CD4-positive, alpha-beta T cell (primary cell): ENCODE measurements around the gene HDHD3. TPM values are rescaled to one million over a fixed set of nuclear protein-coding genes. Genes with fewer than 3 reads are reported as not detected.

Experiments used
- ATAC-seq: fragments of 200-7000 bp; cut with Tn5 transposase; one replicate; pipeline ENCODE4 v1.10.0; 2022; ENCODE audit warnings: mild to moderate bottlenecking; ENCODE audit not compliant: poor library complexity
- CTCF ChIA-PET: fragments of 350-600 bp; sonication (Branson Sonifier 250); formaldehyde crosslinking; loops from one replicate; lab custom pipeline; 2021; ENCODE audit warnings: antibody characterized with exemption, inconsistent platforms; lab: Charles Lee
- POLR2A ChIA-PET: fragments of 350-600 bp; sonication (Branson Sonifier 250); formaldehyde crosslinking; loops from one replicate; lab custom pipeline; 2021; ENCODE audit warnings: antibody characterized with exemption, inconsistent platforms; lab: Charles Lee
- DNase-seq, 14 experiments: peaks; one replicate each; pipeline ENCODE4 v3.0.0-alpha.2; 2013 to 2020; ENCODE audit warnings: mixed read lengths in 2 of 14
- H3K27ac ChIP-seq, 2 donors: one replicate each; pipeline versions ENCODE4 v1.5.1 to v1.7.0; 2013; ENCODE audit warnings: low read length in 2 of 2, low read depth in 1 of 2, mild to moderate bottlenecking in 1 of 2
- H3K27me3 ChIP-seq, 2 experiments: 1 replicate in 1 of 2; 2 replicates in 1 of 2; pipeline versions ENCODE4 v1.6.1 to v1.7.0; 2013; ENCODE audit warnings: low read length in 2 of 2, control low read depth in 1 of 2, mild to moderate bottlenecking in 1 of 2, moderate library complexity in 1 of 2; ENCODE audit not compliant: insufficient read depth in 2 of 2, control insufficient read depth in 1 of 2
- H3K36me3 ChIP-seq: one replicate; pipeline ENCODE4 v1.6.1; 2013; ENCODE audit warnings: low read length, control low read depth; ENCODE audit not compliant: insufficient read depth
- H3K4me1 ChIP-seq: one replicate; pipeline ENCODE4 v1.6.1; 2013; ENCODE audit warnings: low read length, control low read depth; ENCODE audit not compliant: insufficient read depth
- H3K4me3 ChIP-seq: one replicate; pipeline ENCODE4 v1.5.1; 2013; ENCODE audit warnings: mild to moderate bottlenecking, low read length, moderate library complexity
- H3K9me3 ChIP-seq, 2 experiments: 1 replicate in 1 of 2; 2 replicates in 1 of 2; pipeline versions ENCODE4 v1.6.1 to v1.7.0; 2013; ENCODE audit warnings: low read length in 2 of 2, mild to moderate bottlenecking in 2 of 2, control low read depth in 1 of 2, moderate library complexity in 1 of 2; ENCODE audit not compliant: control insufficient read depth in 1 of 2, insufficient read depth in 1 of 2
- H3K27ac Mint-ChIP-seq: one replicate; pipeline ENCODE4 v1.8.0; 2020; ENCODE audit warnings: mixed read lengths
- H3K27me3 Mint-ChIP-seq: one replicate; pipeline ENCODE4 v1.8.0; 2021; ENCODE audit warnings: mixed read lengths
- H3K36me3 Mint-ChIP-seq: one replicate; pipeline ENCODE4 v1.8.0; 2021; ENCODE audit warnings: low read depth, mixed read lengths
- H3K4me1 Mint-ChIP-seq: one replicate; pipeline ENCODE4 v1.8.0; 2021; ENCODE audit warnings: low read depth, mixed read lengths
- H3K4me3 Mint-ChIP-seq: one replicate; pipeline ENCODE4 v1.8.0; 2020; ENCODE audit warnings: mild to moderate bottlenecking, mixed read lengths
- H3K9me3 Mint-ChIP-seq: one replicate; pipeline ENCODE4 v1.8.0; 2020; ENCODE audit warnings: mixed read lengths
- intact Hi-C, 2 experiments: fragments of 100-400 bp; cut with DNase I in 1 of 2; cut with micrococcal nuclease in 1 of 2; formaldehyde crosslinking; loops; one replicate each; pipeline versions ENCODE4 v1.15.1 to v1.9.0; 2023 to 2025; cut with DNase I, micrococcal nuclease
- total RNA-seq, 174 experiments: library from RNA in 2 of 174; stranded (reverse) in 2 of 174; gene quantifications; one replicate each; pipeline ENCODE4 v1.2.3 and lab custom pipeline; 2021 to 2026
- TF ChIP-seq, protein P1 (sequence below): fragments of 200-600 bp; IDR thresholded peaks from one replicate; pipeline ENCODE4 v1.8.0; 2022; ENCODE audit warnings: antibody characterized with exemption, mild to moderate bottlenecking

The HDHD3 gene
- total RNA-seq, 2 experiments from 2014 or later, result 12.8 to 13.2 TPM

DNA sequence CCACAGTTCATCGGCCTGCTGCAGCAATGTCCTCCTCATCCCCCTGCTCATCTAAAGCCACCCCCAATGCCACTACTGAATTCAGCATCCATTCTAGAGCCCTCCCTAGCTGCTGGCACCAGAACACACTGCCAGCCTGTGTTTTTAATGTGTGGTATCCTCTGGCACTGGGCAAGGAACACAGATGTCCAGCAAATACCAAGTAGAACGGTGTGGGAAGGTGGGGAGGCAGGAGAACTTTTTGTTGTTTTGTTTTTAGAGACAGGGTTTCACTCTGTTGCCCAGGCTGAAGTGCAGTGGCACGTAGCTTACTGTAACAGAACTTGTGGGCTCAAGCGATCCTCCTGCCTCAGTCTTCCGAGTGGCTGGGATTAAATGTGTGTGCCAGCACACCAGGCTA, 4.7 kb downstream of the HDHD3 start:
- no peaks in the 10 kb centered on the region for H3K9me3 Mint-ChIP-seq
- H3K36me3 Mint-ChIP-seq, result peaks cover 23% of the 10 kb centered on the region
- Histone ChIP-seq H3K4me3 (no peak overlapping the region), H3K27ac (no peak overlapping the region), H3K27me3 (no peaks in the 10 kb centered on the region), H3K9me3 (no peaks in the 10 kb centered on the region), H3K4me1 (peaks cover 18% of the 10 kb centered on the region), H3K36me3 (peaks cover 27% of the 10 kb centered on the region)
- DNase-seq, result no peak
- ChIA-PET POLR2A (no interaction called here), CTCF (no interaction called here)
- H3K4me1 Mint-ChIP-seq, result peaks cover 19% of the 10 kb centered on the region
- no peaks in the 10 kb centered on the region for H3K27me3 Mint-ChIP-seq
- intact Hi-C loops, result no loop called here
- no peak overlapping the region for H3K4me3 Mint-ChIP-seq
- no peak for ATAC-seq
- peak overlapping the region; percentile 12 for H3K27ac Mint-ChIP-seq
- TF ChIP-seq, protein P1, sequence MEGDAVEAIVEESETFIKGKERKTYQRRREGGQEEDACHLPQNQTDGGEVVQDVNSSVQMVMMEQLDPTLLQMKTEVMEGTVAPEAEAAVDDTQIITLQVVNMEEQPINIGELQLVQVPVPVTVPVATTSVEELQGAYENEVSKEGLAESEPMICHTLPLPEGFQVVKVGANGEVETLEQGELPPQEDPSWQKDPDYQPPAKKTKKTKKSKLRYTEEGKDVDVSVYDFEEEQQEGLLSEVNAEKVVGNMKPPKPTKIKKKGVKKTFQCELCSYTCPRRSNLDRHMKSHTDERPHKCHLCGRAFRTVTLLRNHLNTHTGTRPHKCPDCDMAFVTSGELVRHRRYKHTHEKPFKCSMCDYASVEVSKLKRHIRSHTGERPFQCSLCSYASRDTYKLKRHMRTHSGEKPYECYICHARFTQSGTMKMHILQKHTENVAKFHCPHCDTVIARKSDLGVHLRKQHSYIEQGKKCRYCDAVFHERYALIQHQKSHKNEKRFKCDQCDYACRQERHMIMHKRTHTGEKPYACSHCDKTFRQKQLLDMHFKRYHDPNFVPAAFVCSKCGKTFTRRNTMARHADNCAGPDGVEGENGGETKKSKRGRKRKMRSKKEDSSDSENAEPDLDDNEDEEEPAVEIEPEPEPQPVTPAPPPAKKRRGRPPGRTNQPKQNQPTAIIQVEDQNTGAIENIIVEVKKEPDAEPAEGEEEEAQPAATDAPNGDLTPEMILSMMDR, result no peak

DNA sequence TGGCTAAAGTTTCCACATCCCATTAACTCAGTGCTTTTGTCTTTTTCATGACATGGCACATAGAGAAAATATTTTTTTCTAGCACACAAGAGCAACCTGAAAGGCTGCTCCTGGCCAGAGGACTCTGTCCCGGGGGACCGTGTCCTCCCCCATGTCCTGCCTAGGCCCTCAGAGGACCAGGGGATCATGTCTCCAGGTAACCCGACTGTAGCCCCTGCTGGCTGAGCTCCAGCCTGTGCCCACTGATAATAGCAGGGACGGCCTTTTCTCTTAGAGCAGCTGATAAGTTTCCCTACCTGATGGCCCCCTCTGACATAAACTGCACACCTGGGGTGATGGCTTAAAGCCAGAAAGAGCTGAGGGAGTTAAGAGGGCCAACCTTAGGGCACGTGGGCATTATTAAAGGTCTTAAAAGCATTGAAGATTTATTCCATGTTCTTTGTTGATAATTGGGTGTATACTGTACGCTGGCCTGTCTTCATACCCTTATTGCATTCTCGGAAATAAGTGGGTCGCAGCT, 5.9 kb downstream of the HDHD3 start:
- peaks cover 27% of the 10 kb centered on the region for H3K36me3 ChIP-seq
- no peak overlapping the region for H3K4me3 Mint-ChIP-seq
- POLR2A ChIA-PET, result no interaction called here
- peaks cover 23% of the 10 kb centered on the region for H3K36me3 Mint-ChIP-seq
- intact Hi-C loops, result no loop called here
- H3K4me1 Mint-ChIP-seq, result peaks cover 16% of the 10 kb centered on the region
- no peaks in the 10 kb centered on the region for H3K9me3 Mint-ChIP-seq
- H3K27ac Mint-ChIP-seq, result no peak overlapping the region
- DNase-seq (no peak), ATAC-seq (no peak)
- CTCF ChIA-PET, result interaction anchor here (0.7 kb wide), 1 partner anchor 30 kb away, joined by 4 read pairs; the partner anchor contains the start of gene ALAD
- no peaks in the 10 kb centered on the region for H3K27me3 ChIP-seq
- H3K4me3 ChIP-seq, result no peak overlapping the region
- no peak overlapping the region for H3K27ac ChIP-seq
- TF ChIP-seq, protein P1, result no peak
- no peaks in the 10 kb centered on the region for H3K9me3 ChIP-seq
- H3K27me3 Mint-ChIP-seq, result no peaks in the 10 kb centered on the region
- peaks cover 11% of the 10 kb centered on the region for H3K4me1 ChIP-seq

DNA sequence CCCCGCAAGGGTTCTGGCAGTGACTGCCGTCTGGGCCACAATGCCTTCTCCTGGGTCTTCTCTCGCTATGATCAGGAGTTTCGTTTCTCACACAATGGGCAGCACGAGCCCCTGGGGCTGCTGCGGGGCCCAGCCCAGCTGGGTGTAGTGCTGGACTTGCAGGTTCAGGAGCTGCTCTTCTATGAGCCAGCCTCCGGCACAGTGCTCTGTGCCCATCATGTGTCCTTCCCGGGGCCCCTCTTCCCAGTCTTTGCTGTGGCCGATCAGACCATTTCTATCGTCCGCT, 7.0 kb downstream of the HDHD3 start:
- CTCF ChIA-PET, result no interaction called here
- TF ChIP-seq, protein P1, result no peak
- intact Hi-C loops, result no loop called here
- no peaks in the 10 kb centered on the region for H3K27me3 ChIP-seq
- Mint-ChIP-seq H3K9me3 (no peaks in the 10 kb centered on the region), H3K27me3 (no peaks in the 10 kb centered on the region), H3K27ac (no peak overlapping the region), H3K36me3 (peaks cover 16% of the 10 kb centered on the region), H3K4me3 (no peak overlapping the region), H3K4me1 (peaks cover 6% of the 10 kb centered on the region)
- POLR2A ChIA-PET, result no interaction called here
- no peak overlapping the region for H3K4me3 ChIP-seq
- no peak overlapping the region for H3K27ac ChIP-seq
- H3K36me3 ChIP-seq, result peaks cover 21% of the 10 kb centered on the region
- H3K4me1 ChIP-seq, result peaks cover under 1% of the 10 kb centered on the region
- H3K9me3 ChIP-seq, result no peaks in the 10 kb centered on the region
- no peak for DNase-seq
- no peak for ATAC-seq
